NCI-H774 (cell line): ENCODE data around the gene ZNF516.
A peak's percentile ranks its signal among the peaks of the same experiment; 100 is the strongest.

Experiments used
- DNase-seq: peaks from one replicate; lab custom pipeline; 2025; lab: John Stamatoyannopoulos, UW

ZNF516 gene

GRCh38 chr18:76506974-76507764 is 12.1 kb upstream of the ZNF516 start:
- DNase-seq, result no peak

GRCh38 chr18:76506395-76506794 is 11.4 kb upstream of the ZNF516 start:
- no peak for DNase-seq

- DNase-seq, result no peak
These were observed 10.6 kb upstream of the ZNF516 start for GRCh38 chr18:76505614-76506013.

DNA sequence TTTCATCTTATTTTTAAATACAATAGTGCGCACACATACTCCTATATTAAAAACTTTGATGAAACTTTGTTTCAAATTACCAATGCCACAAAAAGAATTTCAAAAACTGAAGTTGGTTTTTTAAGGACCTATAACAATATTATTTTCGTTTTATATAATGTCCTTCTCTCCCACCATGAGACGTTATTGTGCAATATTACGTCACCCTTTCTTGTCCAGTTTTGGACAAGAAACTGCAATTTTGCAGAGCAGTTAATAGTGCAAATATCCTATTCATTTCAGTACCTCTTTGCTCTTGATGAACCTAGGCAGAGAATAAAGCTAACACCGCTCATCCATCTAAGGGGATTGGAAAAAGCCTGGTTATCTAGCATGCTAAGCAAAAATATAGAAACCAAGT is 9.7 kb upstream of the ZNF516 start:
- no peak for DNase-seq

GRCh38 chr18:76503649-76504386 is 8.8 kb upstream of the ZNF516 start:
- DNase-seq, result no peak

- DNase-seq, result no peak
These were observed 7.5 kb upstream of the ZNF516 start for GRCh38 chr18:76502551-76502950.

GRCh38 chr18:76499637-76500340 is 4.7 kb upstream of the ZNF516 start:
- DNase-seq, result no peak

GRCh38 chr18:76499021-76499420 is 4.0 kb upstream of the ZNF516 start:
- DNase-seq, result no peak

DNA sequence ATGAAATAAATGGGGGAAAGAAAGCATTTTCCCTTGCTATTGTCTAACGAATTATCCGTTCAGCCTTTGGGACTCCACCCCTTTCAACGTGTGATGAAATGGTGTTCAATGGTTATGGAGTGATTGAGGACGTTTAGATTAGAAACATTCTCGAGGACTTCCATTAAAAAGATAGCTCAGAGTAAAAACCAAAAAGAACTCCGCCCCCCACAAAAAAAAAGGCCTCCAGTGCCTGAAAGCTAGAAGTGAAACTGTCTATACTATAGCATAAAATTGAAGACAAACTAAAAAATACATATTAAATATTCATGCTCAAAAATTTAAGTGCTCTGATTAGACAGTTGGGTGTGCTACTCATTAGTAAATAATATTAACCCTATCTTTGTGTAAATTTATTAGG is 3.0 kb upstream of the ZNF516 start:
- no peak for DNase-seq

GRCh38 chr18:76497021-76497420 is 2.0 kb upstream of the ZNF516 start:
- DNase-seq, result no peak

- peak; percentile 59 for DNase-seq
These were observed 1.3 kb upstream of the ZNF516 start for GRCh38 chr18:76496194-76496890.

- DNase-seq, result peak; percentile 29
These were observed 572 bp upstream of the ZNF516 start for GRCh38 chr18:76495435-76496193.

DNA sequence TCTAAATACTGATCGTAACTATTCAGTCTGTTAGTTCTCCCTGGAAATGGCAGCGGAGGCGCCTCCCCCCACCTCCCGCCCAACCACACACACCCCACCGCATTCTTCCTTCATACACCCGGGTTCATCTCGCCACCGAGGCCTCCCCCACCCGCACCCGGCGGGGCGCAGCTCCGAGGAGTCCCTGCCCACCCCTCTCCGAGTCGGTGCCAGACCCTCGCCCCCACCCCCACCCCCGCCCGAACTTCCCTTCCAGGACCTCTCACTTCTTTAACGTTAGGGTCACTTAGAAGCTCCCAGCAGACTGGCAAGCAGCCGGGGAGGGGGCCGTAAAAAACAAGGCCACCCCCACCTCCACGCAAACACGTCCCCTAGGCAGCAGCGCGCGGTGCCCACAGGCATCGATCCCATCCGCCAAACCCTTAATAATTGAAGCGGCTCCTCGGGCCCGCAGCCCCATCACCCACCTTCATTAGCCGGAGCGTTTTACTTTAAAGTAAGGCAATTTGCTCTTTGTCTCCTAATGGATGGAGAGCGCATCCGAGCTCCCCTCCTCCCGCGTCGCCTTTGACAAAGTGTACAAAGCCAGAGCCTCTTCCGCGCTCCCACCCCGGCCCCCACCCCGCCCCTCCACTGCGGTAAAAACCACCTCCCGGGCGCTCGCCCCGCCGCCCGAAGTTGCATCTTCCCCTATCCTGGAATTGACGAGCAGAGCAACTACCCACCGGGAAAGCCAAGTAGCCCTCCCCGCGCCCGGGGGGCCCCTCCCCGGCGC is 624 bp downstream of the ZNF516 start:
- peak; percentile 15 for DNase-seq

DNA sequence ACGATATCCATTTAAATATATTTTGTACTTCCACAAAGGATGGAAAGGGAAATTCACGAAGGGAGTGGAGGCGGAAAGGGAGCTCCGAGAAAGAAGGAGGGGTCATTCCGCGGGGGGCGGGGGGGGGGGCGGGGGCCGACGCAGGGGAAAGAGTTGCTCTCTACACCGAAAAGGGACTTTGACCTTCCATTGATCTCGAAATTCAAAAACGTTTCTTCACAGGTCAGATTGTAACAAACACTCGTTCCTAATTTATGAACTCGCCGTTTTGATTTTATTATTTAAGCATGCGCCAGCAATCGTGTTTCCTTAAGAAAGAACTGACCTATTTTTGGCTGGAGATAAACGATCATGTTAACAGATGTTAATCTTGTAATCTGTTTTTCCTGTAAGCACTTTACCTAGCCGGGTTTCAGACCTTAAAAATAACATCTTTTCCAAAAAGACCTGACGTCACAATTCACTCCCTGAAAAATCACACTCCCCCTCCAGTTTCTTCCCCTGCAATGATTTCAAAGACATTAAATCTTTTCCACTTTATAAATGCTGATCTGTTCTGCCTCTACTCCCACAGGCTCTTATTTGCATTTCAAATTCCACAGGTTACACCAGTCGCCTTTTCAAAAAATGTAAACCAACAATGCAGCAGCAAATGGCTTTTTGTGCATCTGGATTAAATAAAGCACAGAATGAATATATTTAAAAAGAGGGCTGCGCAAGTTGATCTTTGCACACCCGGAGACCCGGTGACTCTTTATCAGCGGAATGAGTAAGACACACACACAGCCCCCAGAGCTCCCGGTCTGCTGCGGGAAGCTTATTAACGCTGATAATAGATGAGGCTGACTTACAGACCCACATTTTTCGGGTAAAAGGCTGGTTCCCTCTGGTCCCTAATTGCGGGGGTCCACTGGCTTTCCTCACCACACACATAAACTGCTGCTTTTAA is 1.6 kb downstream of the ZNF516 start:
- DNase-seq, result peak; percentile 57

DNA sequence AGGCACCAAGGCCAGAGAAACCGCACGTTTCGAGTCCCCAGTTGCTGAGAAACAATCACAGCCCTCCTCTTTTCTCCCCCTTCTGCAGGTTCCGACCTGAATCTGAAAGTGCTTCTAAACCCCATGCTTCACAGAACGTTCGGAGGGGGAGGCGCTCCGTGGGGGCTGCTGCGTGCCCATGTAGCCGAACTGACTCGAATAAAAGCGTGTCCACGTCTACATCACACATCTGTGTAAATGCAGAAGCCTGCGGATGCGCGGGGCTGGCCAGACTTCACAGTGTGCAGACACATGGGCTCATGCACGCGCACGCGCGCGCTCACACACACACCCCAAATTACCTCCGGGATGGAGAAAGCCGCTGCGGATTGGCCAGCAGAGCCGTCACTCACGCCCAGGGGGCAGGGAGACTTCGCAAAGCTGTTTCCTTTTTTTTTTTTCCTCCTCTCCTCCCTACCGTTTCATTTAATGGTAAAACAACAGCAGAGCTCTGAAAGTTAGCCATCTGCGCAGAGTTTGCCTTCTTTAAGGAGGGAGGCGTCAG is 2.3 kb downstream of the ZNF516 start:
- DNase-seq, result peak; percentile 97

DNA sequence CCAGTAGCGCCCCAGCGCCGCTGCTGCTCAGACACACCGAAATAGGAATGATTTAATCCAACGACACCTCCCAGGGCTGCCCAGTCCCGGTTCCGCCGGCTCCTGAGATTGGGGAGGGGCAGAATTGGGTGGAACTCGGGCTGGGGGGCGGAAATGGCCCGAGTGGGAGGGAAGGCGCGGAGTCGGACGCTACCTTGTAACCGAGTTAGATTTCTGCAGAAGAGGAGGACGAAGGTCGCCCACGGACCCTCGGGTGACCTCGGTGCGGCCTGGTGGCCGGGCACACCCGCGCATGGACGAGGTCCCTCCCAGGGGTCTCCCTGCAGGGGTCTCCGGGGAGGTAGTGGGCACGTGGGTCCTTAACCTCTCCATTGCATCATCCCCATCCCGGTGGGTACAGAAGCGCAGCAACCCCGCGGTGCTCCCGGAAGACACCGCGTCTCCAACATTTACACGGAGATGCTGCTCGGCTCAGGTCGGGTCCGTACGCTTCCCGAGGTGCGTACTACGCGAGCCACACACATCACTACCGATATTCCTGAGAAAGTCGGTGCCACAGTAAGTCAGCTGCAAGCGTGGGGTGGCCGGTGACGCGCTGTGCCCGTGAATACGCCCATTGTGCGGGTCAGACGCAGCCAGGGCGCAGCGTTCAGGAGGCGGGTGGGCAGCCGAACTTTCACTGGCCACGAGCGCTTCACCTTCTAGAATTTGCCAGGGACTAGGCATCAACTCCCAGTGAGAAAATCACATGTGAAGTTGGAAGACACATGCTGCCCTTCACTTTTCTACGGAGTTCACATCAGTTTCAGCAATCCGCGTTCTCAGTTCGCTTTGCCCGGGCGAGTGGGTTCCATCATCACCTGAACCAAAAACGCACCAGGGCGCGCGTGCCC is 3.0 kb downstream of the ZNF516 start:
- DNase-seq, result peak; percentile 13

- peak; percentile 58 for DNase-seq
These were observed 3.6 kb downstream of the ZNF516 start for GRCh38 chr18:76491473-76491775.
